HG02571 (cell line): ENCODE data around the gene NUDC.

Experiments used
- ATAC-seq: cut with Tn5 transposase; IDR thresholded peaks from one replicate; pipeline ENCODE4 v1.9.1; 2021; ENCODE audit warnings: mild to moderate bottlenecking, moderate library complexity; ENCODE audit not compliant: unreplicated experiment

NUDC gene

GRCh38 chr1:26949266-26949925 lies 27.9 kb downstream of the NUDC start:
- no peak for ATAC-seq

GRCh38 chr1:26949926-26950319 lies 28.4 kb downstream of the NUDC start:
- ATAC-seq = no peak

- ATAC-seq = no peak
These were observed 29.1 kb downstream of the NUDC start for GRCh38 chr1:26950602-26951001.

DNA sequence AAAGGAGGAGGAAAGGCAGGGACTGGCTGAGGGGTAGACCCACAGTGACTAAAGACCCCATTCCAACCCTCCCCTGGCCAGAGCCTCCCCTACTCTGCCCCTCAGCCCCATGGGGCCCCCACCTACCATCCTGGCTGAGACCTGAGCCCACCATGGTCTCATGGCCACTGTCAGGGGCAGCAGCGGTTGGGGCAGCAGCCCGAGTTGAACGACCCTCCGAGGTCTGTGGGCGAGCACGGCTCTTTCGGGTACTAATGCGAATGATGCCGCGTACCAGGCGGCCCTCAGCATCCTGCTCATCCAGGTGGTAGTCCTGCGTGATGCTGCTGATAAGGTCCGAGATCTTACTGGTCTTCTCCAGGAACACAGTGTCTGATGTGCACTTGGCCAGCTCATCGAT lies 29.7 kb downstream of the NUDC start:
- ATAC-seq = no peak

DNA sequence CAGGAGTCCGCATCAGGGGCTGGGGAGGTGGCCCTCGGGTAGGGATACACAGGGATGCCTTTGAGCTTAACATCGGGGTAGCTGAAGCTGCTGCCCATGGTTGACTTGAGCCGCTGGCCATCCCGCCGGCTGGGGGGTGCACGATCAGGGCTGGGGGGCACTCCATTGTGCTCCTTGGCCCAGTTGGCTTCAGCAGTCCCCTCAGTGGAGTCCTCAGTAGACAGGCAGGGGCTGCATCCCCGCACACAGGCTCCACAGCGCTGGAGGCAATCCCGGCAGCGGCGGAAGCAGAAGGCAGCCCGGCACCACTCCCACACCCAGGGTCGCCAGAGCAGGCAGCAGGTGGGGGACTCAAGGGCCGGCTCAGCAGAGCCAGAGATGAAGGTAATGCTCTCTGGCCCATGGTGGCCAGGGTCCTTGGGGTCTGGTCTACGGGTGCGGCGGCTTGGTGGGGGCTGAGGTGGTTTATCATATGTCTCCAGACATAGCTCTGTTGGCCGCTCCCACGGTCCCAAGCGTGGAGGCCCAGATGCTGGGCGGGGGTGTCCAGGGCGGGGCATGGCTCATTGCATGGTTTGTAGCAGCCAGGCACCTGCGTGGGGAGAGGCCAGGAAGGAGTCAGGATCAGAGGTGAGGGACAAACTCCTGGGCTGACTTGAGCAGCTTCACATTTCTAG lies 30.4 kb downstream of the NUDC start:
- no peak for ATAC-seq

DNA sequence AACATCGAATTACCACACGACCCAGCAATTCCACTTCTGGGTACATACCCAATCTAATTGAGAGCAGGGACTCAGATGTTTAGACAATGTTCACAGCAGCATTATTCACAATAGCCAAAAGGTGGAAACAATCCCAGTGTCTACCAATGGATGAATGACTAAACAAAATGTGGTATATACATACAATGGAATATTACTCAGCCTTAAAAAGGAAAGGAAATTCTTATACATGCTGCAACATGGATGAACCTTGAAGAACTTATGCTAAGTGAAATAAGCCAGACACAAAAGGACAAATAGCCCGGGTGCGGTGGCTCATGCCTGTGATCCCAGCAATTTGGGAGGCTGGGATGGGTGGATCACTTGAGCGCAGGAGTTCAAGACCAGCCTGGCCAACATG lies 31.8 kb downstream of the NUDC start:
- no peak for ATAC-seq

- no peak for ATAC-seq
These were observed 34.8 kb downstream of the NUDC start for GRCh38 chr1:26956321-26956720.

- ATAC-seq = no peak
These were observed 35.8 kb downstream of the NUDC start for GRCh38 chr1:26957306-26957705.

GRCh38 chr1:26959270-26959669 lies 37.7 kb downstream of the NUDC start:
- no peak for ATAC-seq

DNA sequence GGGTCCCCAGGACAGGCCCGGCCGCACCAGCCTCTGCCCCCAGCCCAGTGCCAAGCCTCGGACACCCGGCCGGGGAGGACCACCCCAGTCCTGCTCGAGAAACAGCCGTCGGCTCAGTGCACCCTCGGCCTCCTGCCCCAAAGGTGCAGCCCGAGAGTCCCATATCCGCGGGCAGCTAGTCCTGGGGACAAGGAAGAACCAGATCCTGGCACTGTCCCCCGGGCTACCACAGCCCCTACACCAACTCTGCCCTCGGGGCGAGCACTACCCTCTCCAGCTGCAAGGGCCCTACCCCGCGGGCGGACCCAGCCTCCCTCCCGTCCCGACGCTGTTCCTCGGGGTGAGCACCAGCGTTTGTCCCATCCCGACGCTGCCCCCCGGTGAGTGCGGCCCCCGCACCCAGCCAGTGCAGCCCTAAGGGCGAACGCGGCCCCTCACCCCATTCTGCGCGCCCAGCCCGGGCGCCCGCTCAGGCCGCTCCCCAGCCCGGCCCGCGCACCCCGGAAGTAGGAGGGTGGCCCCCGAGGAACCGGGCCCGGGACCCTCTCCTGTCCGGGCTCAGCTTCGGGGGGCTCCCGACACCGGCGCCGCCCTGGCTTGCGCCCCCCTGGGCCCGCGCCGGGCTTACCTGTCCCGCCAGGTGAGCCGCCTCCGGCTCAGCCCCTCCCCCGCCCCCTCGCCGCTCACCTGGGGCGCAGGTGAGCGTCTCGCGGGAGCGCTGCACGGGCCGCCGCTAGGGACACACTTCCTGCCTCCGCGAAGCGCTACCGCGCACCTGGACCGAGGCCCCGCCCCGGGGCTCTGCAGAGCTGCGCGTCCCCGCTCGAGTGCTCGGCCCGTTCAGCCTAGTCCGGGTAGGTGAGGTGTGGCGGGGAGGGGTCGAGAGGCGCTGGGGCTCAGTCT lies 38.4 kb downstream of the NUDC start, which contains the start of gene KDF1:
KDF1 (minus strand) TSS at position 747 of the 903 bp plus-strand sequence. CDS start 8,088 bp downstream, outside the sequence.
- ATAC-seq = no peak

- no peak for ATAC-seq
These were observed 39.1 kb downstream of the NUDC start for GRCh38 chr1:26960625-26960966.

- no peak for ATAC-seq
These were observed 40.3 kb downstream of the NUDC start for GRCh38 chr1:26961826-26962225.

- ATAC-seq = no peak
These were observed 43.7 kb downstream of the NUDC start for GRCh38 chr1:26965213-26965612.

DNA sequence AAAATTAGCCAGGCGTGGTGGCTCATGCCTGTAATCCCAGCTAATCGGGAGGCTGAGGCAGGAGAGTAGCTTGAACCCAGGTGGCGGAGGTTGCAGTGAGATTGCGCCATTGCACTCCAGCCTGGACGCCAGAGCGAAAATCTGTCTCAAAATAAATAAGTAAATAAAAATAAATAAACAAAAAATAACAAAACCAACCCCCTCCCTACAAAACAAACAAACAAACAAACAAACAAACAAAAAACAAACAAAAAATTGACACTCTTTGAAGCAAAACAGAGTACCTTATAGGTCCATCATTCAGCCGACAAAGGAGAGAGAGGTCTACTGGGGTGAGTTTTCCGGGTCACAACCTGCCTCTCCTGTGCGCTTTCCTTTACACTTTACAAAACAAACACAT lies 44.1 kb downstream of the NUDC start:
- no peak for ATAC-seq

DNA sequence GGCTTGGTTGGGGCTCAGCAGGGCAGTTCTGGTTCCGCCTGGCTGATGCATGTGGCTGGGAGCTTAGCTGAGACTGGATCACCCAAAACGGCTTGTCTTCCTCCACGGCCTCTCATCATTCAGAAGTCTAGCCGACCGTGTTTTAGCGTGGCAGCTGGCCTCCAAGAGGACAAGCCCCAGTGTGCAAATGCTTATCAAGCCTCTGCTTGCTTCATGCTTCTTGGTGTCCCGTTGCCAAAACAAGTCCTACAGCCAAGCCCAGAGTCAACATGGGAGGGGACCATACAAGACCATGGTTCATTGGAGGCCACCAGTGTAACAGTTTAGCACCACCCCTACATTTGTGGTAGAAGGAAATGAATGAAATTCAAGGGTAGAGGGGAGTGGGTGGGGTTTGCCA lies 49.3 kb downstream of the NUDC start:
- no peak for ATAC-seq

DNA sequence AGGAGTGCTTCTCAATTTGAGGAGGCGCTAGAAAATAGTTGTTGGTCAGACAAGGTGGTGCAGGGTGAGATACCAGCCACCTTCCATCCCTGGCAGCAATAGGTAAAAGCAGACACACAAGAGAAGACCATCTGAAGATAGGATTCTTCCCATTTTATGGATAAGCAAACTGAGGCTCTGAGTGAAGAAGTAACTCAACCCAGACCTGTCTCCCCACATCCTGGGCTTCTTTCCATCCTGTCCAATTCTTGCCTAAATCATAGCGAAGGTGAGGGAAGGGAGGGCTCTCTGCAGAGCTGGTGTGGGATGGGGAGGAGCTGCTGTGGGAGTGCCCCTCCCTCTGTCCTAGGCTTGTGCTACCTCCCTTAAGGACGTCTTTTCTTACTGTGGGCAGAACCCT lies 50.0 kb downstream of the NUDC start:
- ATAC-seq = no peak

- no peak for ATAC-seq
These were observed 50.8 kb downstream of the NUDC start for GRCh38 chr1:26972390-26972789.

GRCh38 chr1:26972821-26973220 lies 51.3 kb downstream of the NUDC start:
- no peak for ATAC-seq

GRCh38 chr1:26976621-26977510 lies 55.3 kb downstream of the NUDC start:
- ATAC-seq = no peak

GRCh38 chr1:26978901-26979300 lies 57.4 kb downstream of the NUDC start:
- ATAC-seq = no peak
